HG03060 (cell line): ENCODE results near the gene DNAJC12.
"Not testable (repeated sequence)": the region's sequence is repeated elsewhere in the genome, so short reads cannot be mapped to it uniquely, and the experiment has no call there.

Experiments
- ATAC-seq: cut with Tn5 transposase; IDR thresholded peaks from one replicate; pipeline ENCODE4 v1.9.1; 2021; ENCODE audit warnings: low read depth, moderate number of reproducible peaks; ENCODE audit not compliant: unreplicated experiment

DNAJC12 gene

GRCh38 chr10:67794909-67795460 lies 43.0 kb downstream of the DNAJC12 start:
- ATAC-seq = no peak

- ATAC-seq = no peak
Measured at GRCh38 chr10:67794256-67794655, 43.7 kb downstream of the DNAJC12 start.

- no peak for ATAC-seq
Measured at GRCh38 chr10:67793313-67793712, 44.7 kb downstream of the DNAJC12 start.

- ATAC-seq = no peak
Measured at GRCh38 chr10:67792653-67793052, 45.3 kb downstream of the DNAJC12 start.

GRCh38 chr10:67790534-67791408 lies 47.2 kb downstream of the DNAJC12 start:
- peak; percentile 48 for ATAC-seq

GRCh38 chr10:67789769-67790168 lies 48.2 kb downstream of the DNAJC12 start:
- ATAC-seq = no peak

- peak; percentile 38 for ATAC-seq
Measured at GRCh38 chr10:67788028-67788886, 49.7 kb downstream of the DNAJC12 start.

- no peak for ATAC-seq
Measured at GRCh38 chr10:67785098-67785497, 52.9 kb downstream of the DNAJC12 start.

- no peak for ATAC-seq
Measured at GRCh38 chr10:67784474-67784873, 53.5 kb downstream of the DNAJC12 start.

GRCh38 chr10:67783606-67784294 lies 54.2 kb downstream of the DNAJC12 start:
- ATAC-seq = peak; percentile 27

- ATAC-seq = no peak
Measured at GRCh38 chr10:67782530-67782929, 55.5 kb downstream of the DNAJC12 start.

- peak; percentile 89 for ATAC-seq
Measured at GRCh38 chr10:67780759-67781538, 57.0 kb downstream of the DNAJC12 start.

GRCh38 chr10:67780204-67780621 lies 57.8 kb downstream of the DNAJC12 start:
- ATAC-seq = not testable (repeated sequence)

GRCh38 chr10:67779465-67780203 lies 58.4 kb downstream of the DNAJC12 start:
- ATAC-seq = no peak

GRCh38 chr10:67776371-67776770 lies 61.6 kb downstream of the DNAJC12 start:
- ATAC-seq = no peak

GRCh38 chr10:67775279-67775678 lies 62.7 kb downstream of the DNAJC12 start:
- no peak for ATAC-seq

- ATAC-seq = peak; percentile 84
Measured at GRCh38 chr10:67772894-67773511, 65.0 kb downstream of the DNAJC12 start.

GRCh38 chr10:67772151-67772550 lies 65.8 kb downstream of the DNAJC12 start:
- ATAC-seq = no peak

GRCh38 chr10:67771200-67771599 lies 66.8 kb downstream of the DNAJC12 start:
- ATAC-seq = peak; percentile 1
